GM18526 (cell line): ENCODE measurements around the gene CNGA1.

ENCODE experiments used
- POLR2A ChIP-seq: IDR thresholded peaks from 3 replicates; pipeline ENCODE4 v1.6.1; 2011; ENCODE audit not compliant: insufficient read length; ENCODE audit errors: extremely low read depth

The CNGA1 gene

GRCh38 chr4:48016141-48017107 is at the start of gene CNGA1, which contains the start of gene NIPAL1:
Gene CNGA1, minus strand, starts transcription at chr4:48016681. Its CDS starts 63,992 bp downstream, at chr4:47952689.
Gene NIPAL1, plus strand, starts transcription at chr4:48016772. Its CDS starts 68 bp downstream, at chr4:48016840.
- no peak for TF ChIP-seq POLR2A

GRCh38 chr4:48065587-48066052 is 49.1 kb upstream of the CNGA1 start:
- TF ChIP-seq POLR2A, result no peak

- no peak for TF ChIP-seq POLR2A
Measured at GRCh38 chr4:48064349-48064748, 47.9 kb upstream of the CNGA1 start.

GRCh38 chr4:48058617-48059530 is 42.4 kb upstream of the CNGA1 start:
- no peak for TF ChIP-seq POLR2A

GRCh38 chr4:48051078-48051477 is 34.6 kb upstream of the CNGA1 start:
- no peak for TF ChIP-seq POLR2A

GRCh38 chr4:48049483-48049882 is 33.0 kb upstream of the CNGA1 start:
- no peak for TF ChIP-seq POLR2A

- no peak for TF ChIP-seq POLR2A
Measured at GRCh38 chr4:48047896-48048295, 31.4 kb upstream of the CNGA1 start.

- no peak for TF ChIP-seq POLR2A
Measured at GRCh38 chr4:48047421-48047844, 31.0 kb upstream of the CNGA1 start.

GRCh38 chr4:48046059-48046458 is 29.6 kb upstream of the CNGA1 start:
- TF ChIP-seq POLR2A, result no peak

- TF ChIP-seq POLR2A, result no peak
Measured at GRCh38 chr4:48044298-48044697, 27.8 kb upstream of the CNGA1 start.

- TF ChIP-seq POLR2A, result no peak
Measured at GRCh38 chr4:48043504-48043903, 27.0 kb upstream of the CNGA1 start.

- TF ChIP-seq POLR2A, result no peak
Measured at GRCh38 chr4:48042979-48043461, 26.5 kb upstream of the CNGA1 start.

GRCh38 chr4:48041535-48042137 is 25.2 kb upstream of the CNGA1 start:
- TF ChIP-seq POLR2A, result no peak

- TF ChIP-seq POLR2A, result no peak
Measured at GRCh38 chr4:48039561-48039960, 23.1 kb upstream of the CNGA1 start.

GRCh38 chr4:48038666-48039065 is 22.2 kb upstream of the CNGA1 start:
- no peak for TF ChIP-seq POLR2A
